Measurements from ENCODE around the gene SPATA9. TPM values are rescaled to one million over a fixed set of nuclear protein-coding genes. Genes with fewer than 3 reads are reported as not detected.

The SPATA9 gene
- total and polyA plus RNA-seq, 12 donors = 0.13 to 0.59 TPM; not detected in 10

DNA sequence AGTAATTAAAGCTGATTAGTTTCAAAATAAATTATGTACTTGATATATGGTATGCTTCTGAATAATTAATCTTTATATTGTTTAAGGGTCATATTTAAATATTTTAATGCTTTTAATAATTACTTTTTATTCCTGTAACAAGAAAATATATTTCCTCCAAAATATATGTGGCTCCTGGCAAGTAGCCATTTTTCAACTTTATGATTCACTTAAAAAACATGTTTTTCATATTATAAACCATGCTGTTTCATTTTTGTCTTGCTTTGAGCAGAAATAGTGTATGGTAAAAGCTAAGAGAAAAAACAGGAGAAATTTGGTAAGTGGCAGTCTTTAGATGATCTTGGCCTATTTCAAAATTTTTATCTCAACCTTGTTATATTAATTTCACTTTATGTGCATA, 14.6 kb downstream of the SPATA9 start:
- no peaks in the 10 kb centered on the region for H3K9me3 ChIP-seq
- no peaks in the 10 kb centered on the region for H3K36me3 ChIP-seq
- H3K27ac ChIP-seq = no peak overlapping the region
- TF ChIP-seq, protein P1, sequence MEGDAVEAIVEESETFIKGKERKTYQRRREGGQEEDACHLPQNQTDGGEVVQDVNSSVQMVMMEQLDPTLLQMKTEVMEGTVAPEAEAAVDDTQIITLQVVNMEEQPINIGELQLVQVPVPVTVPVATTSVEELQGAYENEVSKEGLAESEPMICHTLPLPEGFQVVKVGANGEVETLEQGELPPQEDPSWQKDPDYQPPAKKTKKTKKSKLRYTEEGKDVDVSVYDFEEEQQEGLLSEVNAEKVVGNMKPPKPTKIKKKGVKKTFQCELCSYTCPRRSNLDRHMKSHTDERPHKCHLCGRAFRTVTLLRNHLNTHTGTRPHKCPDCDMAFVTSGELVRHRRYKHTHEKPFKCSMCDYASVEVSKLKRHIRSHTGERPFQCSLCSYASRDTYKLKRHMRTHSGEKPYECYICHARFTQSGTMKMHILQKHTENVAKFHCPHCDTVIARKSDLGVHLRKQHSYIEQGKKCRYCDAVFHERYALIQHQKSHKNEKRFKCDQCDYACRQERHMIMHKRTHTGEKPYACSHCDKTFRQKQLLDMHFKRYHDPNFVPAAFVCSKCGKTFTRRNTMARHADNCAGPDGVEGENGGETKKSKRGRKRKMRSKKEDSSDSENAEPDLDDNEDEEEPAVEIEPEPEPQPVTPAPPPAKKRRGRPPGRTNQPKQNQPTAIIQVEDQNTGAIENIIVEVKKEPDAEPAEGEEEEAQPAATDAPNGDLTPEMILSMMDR (IDR thresholded peaks at IDR 0.05) = no peak
- ATAC-seq (no peak), DNase-seq (no peak)
- H3K4me3 ChIP-seq = no peak overlapping the region
- no peaks in the 10 kb centered on the region for H3K27me3 ChIP-seq
- peaks cover 0 to 48% (median 25%) of the 10 kb centered on the region in 9 donors for H3K4me1 ChIP-seq
- intact Hi-C loops (cut with DNase I) = loop anchor here in 9 of 10 donors (5.0 to 10.0 kb wide), 6 partner anchors 49 to 114 kb away; partner anchors contain the start of gene RHOBTB3 (in 6 of the 9)

DNA sequence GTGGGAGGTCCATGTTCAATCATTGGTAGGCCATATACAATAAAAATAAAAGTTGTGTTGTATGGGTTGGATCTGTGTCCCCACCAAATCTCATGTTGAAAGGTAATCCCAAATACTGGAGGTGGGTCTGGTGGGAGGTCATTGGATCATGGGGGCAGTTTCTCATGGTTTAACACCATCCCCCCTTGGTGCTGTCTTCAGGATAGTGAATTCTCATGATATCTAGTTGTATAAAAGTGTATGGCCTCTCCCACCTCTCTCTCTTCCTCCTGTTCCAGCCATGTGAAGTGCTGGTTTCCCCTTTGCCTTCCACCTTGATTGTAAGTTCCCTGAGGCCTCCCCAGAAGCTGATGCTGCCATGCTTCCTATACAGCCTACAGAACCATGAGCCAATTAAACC, 15.1 kb downstream of the SPATA9 start:
- no peak for DNase-seq
- no peaks in the 10 kb centered on the region for H3K27me3 ChIP-seq
- intact Hi-C loops (cut with DNase I) = loop anchor here in 9 of 10 donors (5.0 to 10.0 kb wide), 6 partner anchors 50 to 115 kb away; partner anchors contain the start of gene RHOBTB3 (in 6 of the 9)
- no peaks in the 10 kb centered on the region for H3K9me3 ChIP-seq
- ATAC-seq = no peak
- no peak overlapping the region for H3K4me3 ChIP-seq
- TF ChIP-seq, protein P1 (IDR thresholded peaks at IDR 0.05) = no peak
- peaks cover 0 to 42% (median 24%) of the 10 kb centered on the region in 9 donors for H3K4me1 ChIP-seq
- no peak overlapping the region for H3K27ac ChIP-seq
- H3K36me3 ChIP-seq = no peaks in the 10 kb centered on the region

DNA sequence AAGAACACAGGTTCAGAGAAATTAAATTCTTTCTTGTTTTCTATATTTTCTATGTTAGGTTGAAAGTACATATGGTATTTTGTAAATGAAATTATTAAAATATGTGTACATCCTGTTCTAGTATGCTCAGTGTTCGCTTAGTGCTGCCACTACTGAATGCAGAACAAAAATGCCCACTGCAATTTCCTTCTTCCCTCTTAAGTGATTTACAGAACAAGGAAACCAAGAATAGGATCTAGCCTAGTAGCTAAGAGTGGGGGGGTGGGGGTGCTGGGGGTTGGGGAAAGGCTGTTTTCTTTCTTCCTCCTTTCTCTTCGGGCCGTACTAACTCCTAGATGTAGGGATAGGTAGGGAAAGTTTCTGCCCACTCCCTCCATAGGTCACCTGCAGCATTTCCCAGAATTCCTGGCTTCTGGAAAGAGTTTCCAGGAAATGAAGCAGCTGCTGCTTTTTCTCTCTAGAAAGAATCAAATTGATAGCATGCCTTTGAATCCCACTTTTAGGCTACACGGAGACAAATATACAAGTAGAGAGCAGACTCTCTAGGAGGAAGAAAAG, 15.7 kb downstream of the SPATA9 start:
- H3K4me3 ChIP-seq = no peak overlapping the region
- intact Hi-C loops (cut with DNase I) = loop anchor here in 9 of 10 donors (5.0 to 10.0 kb wide), 6 partner anchors 50 to 115 kb away; partner anchors contain the start of gene RHOBTB3 (in 6 of the 9)
- DNase-seq = no peak
- H3K27ac ChIP-seq = no peak overlapping the region
- no peaks in the 10 kb centered on the region for H3K36me3 ChIP-seq
- no peaks in the 10 kb centered on the region for H3K27me3 ChIP-seq
- no peak for ATAC-seq
- H3K9me3 ChIP-seq = no peaks in the 10 kb centered on the region
- WGBS, 2 donors = 72 to 75% methylated on average over 4 of the region's 4 CpGs
- peaks cover 0 to 40% (median 24%) of the 10 kb centered on the region in 9 donors for H3K4me1 ChIP-seq
- TF ChIP-seq, protein P1 (IDR thresholded peaks at IDR 0.05) = no peak

DNA sequence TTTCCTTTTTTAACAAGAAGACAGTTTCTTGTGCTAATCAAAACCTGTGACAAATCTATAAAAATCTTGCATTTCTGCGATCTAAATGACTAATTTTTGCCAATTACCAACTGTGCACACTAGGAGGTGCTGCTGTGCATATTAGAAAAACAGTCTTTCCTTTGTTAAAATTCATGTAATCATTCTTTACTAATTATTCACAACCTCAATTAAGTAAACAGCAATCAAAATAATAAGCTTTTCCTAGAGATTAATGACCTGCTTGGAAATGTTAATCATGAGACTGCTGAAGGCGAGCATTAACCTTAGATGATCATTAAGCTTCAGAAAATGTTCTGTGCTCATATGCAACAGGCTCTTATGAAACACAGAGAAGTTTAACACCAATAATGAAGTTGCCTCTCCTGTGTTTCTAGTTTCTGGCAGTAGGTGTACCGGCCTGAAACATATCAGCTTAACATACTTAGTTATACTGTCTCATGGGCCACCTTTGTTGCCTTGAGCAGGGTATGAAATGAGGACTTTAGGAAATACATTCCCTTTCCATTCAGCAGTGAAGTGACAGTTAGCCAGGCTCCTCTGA, 18.5 kb downstream of the SPATA9 start:
- no peaks in the 10 kb centered on the region for H3K36me3 ChIP-seq
- peak overlapping the region in 1 of 10 donors; percentile 10 for H3K4me3 ChIP-seq
- no peak for DNase-seq
- ATAC-seq = peak in 4 of 8 donors; percentile 24 to 42 (median 34)
- no peaks in the 10 kb centered on the region for H3K27me3 ChIP-seq
- TF ChIP-seq, protein P1 (IDR thresholded peaks at IDR 0.05) = peak; percentile 58 to 88 (median 79)
- 12 to 14% methylated on average over 3 of the region's 3 CpGs for WGBS, 2 donors
- intact Hi-C loops (cut with DNase I) = loop anchor here (2.0 to 10.0 kb wide), 10 partner anchors 39 to 183 kb away; partner anchors contain the start of gene RHOBTB3 (in 4 of the 10)
- H3K27ac ChIP-seq = peak overlapping the region in 4 of 10 donors; percentile 3 to 51 (median 20)
- no peaks in the 10 kb centered on the region for H3K9me3 ChIP-seq
- H3K4me1 ChIP-seq = peaks cover 0 to 23% (median 14%) of the 10 kb centered on the region in 9 donors
